Natural killer cell treated with Interleukin-12 subunit alpha and Interleukin-12 subunit beta and Interleukin-15 and Interleukin-18, amount 100 ng/mL, for 72 hours (primary cell): Measurements from ENCODE around the gene NFIC. TPM values are rescaled to one million over a fixed set of nuclear protein-coding genes. Genes with fewer than 3 reads are reported as not detected.

Source experiments
- ATAC-seq, 2 donors: fragments of 150-1000 bp; cut with Tn5 transposase in 1 of 2; sonication (Bioruptor Pico), chemical (Tn5 transposase) in 1 of 2; 2 replicates each; pipeline ENCODE4 v1.10.0; 2021
- DNase-seq: peaks from one replicate; pipeline ENCODE4 v3.0.0; 2022; ENCODE audit warnings: low spot score
- H3K27ac Mint-ChIP-seq, 2 donors: 1 replicate in 1 of 2; 2 replicates in 1 of 2; pipeline ENCODE4 v1.8.0; 2022; ENCODE audit warnings: mixed read lengths in 2 of 2, mild to moderate bottlenecking in 1 of 2, moderate library complexity in 1 of 2
- H3K27me3 Mint-ChIP-seq, 2 donors: 1 replicate in 1 of 2; 2 replicates in 1 of 2; pipeline ENCODE4 v1.8.0; 2022; ENCODE audit warnings: mixed read lengths in 2 of 2
- H3K36me3 Mint-ChIP-seq: one replicate; pipeline ENCODE4 v1.8.0; 2022; ENCODE audit warnings: mixed read lengths
- H3K4me1 Mint-ChIP-seq, 2 donors: 1 replicate in 1 of 2; 2 replicates in 1 of 2; pipeline ENCODE4 v1.8.0; 2022; ENCODE audit warnings: low read depth in 2 of 2, mixed read lengths in 2 of 2, mild to moderate bottlenecking in 1 of 2
- H3K4me3 Mint-ChIP-seq: one replicate; pipeline ENCODE4 v1.8.0; 2022; ENCODE audit warnings: mixed read lengths
- H3K9me3 Mint-ChIP-seq: 2 replicates; pipeline ENCODE4 v1.8.0; 2022; ENCODE audit warnings: mixed read lengths
- total RNA-seq, 2 donors: library from RNA; stranded (reverse); gene quantifications; one replicate each; pipeline ENCODE4 v1.2.3, GENCODE V29; 2022

Gene NFIC
- total RNA-seq, 2 donors from 2014 or later, result 21.4 to 41.7 TPM

DNA sequence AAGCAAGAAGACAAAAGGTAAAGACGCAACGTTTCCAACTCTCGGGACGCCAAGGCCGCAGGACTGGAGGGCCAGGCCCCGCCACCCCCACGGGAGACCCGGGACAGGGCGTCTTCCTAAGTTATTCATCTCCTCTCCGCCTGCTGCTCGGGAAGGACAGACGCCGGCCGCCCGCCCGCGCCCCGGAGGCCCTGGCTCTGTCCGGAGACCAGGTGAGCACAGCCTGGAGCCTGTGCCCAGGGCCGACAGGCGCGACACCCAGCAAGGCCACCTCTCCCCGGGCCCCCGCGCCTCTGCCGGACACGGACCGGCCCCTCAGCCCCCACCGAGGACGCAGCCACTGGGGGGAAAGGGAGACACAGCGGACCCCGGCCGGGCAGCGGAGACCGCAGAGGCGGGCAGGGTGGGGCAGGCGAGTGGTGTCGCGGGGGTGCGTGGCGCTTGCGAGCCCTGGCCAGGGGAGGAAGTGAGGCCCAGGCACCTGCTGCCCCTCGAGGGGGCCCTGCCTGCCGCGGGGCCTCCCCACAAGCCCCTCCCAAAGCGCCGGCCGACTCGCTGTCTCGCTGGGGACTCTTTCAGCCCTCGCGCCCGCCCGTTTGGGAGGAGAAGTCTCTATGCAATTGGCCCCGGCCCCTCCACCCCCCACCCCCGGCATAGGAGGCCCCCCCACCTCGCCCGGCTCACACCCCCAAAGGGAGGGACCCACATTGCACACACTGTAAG, 96.8 kb downstream of the NFIC start:
- peaks cover 4% of the 10 kb centered on the region for H3K36me3 Mint-ChIP-seq
- H3K9me3 Mint-ChIP-seq, result no peaks in the 10 kb centered on the region
- peaks cover 0 to 5% of the 10 kb centered on the region in 2 donors for H3K4me1 Mint-ChIP-seq
- no peak overlapping the region for H3K27ac Mint-ChIP-seq
- ATAC-seq (no peak), DNase-seq (no peak)
- H3K4me3 Mint-ChIP-seq, result no peak overlapping the region
- no peaks in the 10 kb centered on the region for H3K27me3 Mint-ChIP-seq

- H3K4me3 Mint-ChIP-seq, result no peak overlapping the region
- H3K27me3 Mint-ChIP-seq, result no peaks in the 10 kb centered on the region
- H3K9me3 Mint-ChIP-seq, result no peaks in the 10 kb centered on the region
- H3K36me3 Mint-ChIP-seq, result peaks cover 4% of the 10 kb centered on the region
- peaks cover 0 to 3% of the 10 kb centered on the region in 2 donors for H3K4me1 Mint-ChIP-seq
- no peak for ATAC-seq
- DNase-seq, result no peak
- no peak overlapping the region for H3K27ac Mint-ChIP-seq
These were observed 97.6 kb downstream of the NFIC start for GRCh38 chr19:3463714-3464586.

DNA sequence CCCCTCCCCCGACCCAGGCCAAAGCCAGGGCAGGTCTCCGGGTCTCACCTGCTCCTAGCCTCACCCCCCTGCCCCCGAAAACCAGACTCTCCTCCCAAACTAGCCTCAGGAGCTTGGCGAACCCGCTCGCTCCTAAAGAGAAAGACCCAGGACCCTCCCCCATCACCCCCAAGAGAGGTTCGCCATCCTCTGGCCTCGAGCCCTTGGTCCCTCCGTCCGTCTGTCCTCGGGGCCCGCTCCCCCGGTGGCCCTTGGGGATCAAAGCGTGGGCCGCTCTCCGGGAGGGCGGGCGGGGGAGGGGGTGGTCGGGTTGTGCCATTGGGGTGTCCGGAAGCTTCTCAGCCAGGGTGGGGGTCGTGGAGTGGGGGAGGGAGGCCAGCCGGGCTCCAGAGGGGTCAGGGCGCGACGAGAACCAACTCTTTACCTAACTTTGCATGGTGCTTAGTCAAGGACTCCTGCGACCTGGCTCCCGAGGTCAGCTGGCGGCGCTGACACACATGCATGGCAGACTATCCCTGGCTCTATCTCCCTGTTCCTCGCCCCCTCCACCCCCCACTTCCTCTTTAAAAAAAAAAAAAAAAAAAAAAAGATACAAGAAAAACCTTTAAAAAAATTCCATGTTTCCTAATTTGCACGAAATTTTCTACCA, 98.3 kb downstream of the NFIC start:
- Mint-ChIP-seq H3K27ac (no peak overlapping the region), H3K27me3 (no peaks in the 10 kb centered on the region), H3K9me3 (no peaks in the 10 kb centered on the region), H3K4me3 (no peak overlapping the region), H3K36me3 (peaks cover 4% of the 10 kb centered on the region), H3K4me1 (no peaks in the 10 kb centered on the region)
- no peak for DNase-seq
- no peak for ATAC-seq

GRCh38 chr19:3465552-3465951, 99.2 kb downstream of the NFIC start:
- H3K36me3 Mint-ChIP-seq, result peaks cover 4% of the 10 kb centered on the region
- no peaks in the 10 kb centered on the region for H3K9me3 Mint-ChIP-seq
- no peak overlapping the region for H3K4me3 Mint-ChIP-seq
- no peaks in the 10 kb centered on the region for H3K4me1 Mint-ChIP-seq
- H3K27me3 Mint-ChIP-seq, result no peaks in the 10 kb centered on the region
- no peak overlapping the region for H3K27ac Mint-ChIP-seq
- no peak for DNase-seq
- ATAC-seq, result no peak

GRCh38 chr19:3466635-3467034, 100.3 kb downstream of the NFIC start:
- no peak for ATAC-seq
- DNase-seq, result no peak
- Mint-ChIP-seq H3K27ac (no peak overlapping the region), H3K4me1 (no peaks in the 10 kb centered on the region), H3K27me3 (no peaks in the 10 kb centered on the region), H3K36me3 (peaks cover 4% of the 10 kb centered on the region), H3K4me3 (no peak overlapping the region), H3K9me3 (no peaks in the 10 kb centered on the region)

- Mint-ChIP-seq H3K9me3 (no peaks in the 10 kb centered on the region), H3K27me3 (no peaks in the 10 kb centered on the region), H3K27ac (no peak overlapping the region), H3K4me1 (no peaks in the 10 kb centered on the region), H3K36me3 (peaks cover 2% of the 10 kb centered on the region), H3K4me3 (no peak overlapping the region)
- no peak for ATAC-seq
- DNase-seq, result no peak
These were observed 101.2 kb downstream of the NFIC start for GRCh38 chr19:3467437-3468198.

GRCh38 chr19:3468211-3468610, 101.8 kb downstream of the NFIC start:
- Mint-ChIP-seq H3K27ac (no peak overlapping the region), H3K4me1 (no peaks in the 10 kb centered on the region), H3K36me3 (no peaks in the 10 kb centered on the region), H3K27me3 (no peaks in the 10 kb centered on the region), H3K4me3 (no peak overlapping the region), H3K9me3 (no peaks in the 10 kb centered on the region)
- DNase-seq (no peak), ATAC-seq (no peak)

- Mint-ChIP-seq H3K4me3 (no peak overlapping the region), H3K9me3 (no peaks in the 10 kb centered on the region), H3K36me3 (no peaks in the 10 kb centered on the region), H3K27me3 (no peaks in the 10 kb centered on the region), H3K4me1 (no peaks in the 10 kb centered on the region), H3K27ac (no peak overlapping the region)
- DNase-seq, result no peak
- no peak for ATAC-seq
These were observed 103.5 kb downstream of the NFIC start for GRCh38 chr19:3469638-3470499.

DNA sequence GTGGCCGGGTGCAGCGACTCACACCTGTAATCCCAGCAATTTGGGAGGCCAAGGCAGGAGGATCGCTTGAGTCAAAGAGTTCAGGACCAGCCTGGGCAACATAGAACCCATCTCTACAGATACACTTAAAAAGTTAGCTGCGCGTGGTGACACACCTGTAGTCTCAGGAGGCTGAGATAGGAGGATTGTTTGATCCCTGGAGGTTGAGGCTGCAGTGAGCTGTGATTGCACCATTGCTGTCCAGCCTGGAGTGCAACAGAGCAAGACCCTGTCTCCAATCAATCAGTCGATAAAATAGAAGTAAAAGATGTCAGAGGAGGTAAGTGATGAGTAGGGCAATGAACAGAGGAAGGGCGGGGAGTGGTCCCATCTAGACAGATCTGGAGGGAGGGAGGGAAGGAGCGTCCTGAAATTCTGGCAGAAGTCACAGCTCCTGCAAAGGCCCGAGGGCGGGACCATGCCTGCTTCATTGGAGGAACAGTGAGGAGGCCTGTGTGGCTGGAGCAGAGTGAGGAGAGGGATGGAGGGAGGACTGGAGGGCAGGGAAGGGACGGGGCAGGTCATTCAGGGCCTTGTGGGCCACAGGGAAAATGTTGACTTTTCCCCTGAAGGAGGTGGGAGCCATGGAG, 104.2 kb downstream of the NFIC start:
- ATAC-seq (no peak), DNase-seq (no peak)
- Mint-ChIP-seq H3K27ac (no peak overlapping the region), H3K27me3 (no peaks in the 10 kb centered on the region), H3K9me3 (no peaks in the 10 kb centered on the region), H3K4me3 (no peak overlapping the region), H3K4me1 (no peaks in the 10 kb centered on the region), H3K36me3 (no peaks in the 10 kb centered on the region)

DNA sequence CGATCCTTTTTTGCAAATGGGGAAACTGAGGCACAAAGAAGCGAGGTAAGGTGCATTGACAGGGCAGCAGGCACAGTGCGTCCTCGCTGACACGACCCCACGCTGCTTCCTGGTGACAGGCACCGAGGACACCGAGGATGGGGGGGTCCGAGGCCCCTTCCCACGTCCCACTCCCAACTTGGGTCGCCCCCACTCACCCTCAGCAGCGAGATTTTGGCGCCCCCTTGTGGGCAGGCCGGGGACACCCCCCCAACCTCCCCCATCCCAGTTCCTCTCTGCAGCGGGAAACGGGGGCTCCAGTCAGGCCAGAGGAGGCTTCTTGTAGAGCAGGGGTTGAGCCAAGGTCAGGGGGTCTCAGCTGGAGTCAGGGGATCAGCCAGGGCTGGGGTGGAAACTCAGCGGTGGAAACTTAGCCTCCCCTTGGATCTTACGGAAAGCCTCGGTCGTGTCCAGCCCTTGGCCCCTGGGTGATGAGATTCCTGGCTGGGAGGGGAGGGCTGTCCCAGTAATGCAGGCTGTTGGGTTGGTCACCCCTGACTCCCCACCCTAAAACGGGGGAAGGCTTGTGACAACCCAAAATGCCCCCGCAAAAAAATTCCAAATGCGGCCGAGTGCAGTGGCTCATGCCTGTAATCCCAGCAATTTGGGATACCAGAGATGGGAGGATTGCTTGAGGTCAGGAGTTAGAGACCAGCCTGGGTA, 105.7 kb downstream of the NFIC start:
- H3K27ac Mint-ChIP-seq, result no peak overlapping the region
- no peaks in the 10 kb centered on the region for H3K36me3 Mint-ChIP-seq
- H3K4me1 Mint-ChIP-seq, result no peaks in the 10 kb centered on the region
- H3K4me3 Mint-ChIP-seq, result no peak overlapping the region
- H3K9me3 Mint-ChIP-seq, result no peaks in the 10 kb centered on the region
- ATAC-seq (peak in 1 of 2 donors; percentile 34), DNase-seq (no peak)
- no peaks in the 10 kb centered on the region for H3K27me3 Mint-ChIP-seq

- H3K4me1 Mint-ChIP-seq, result peaks cover 11 to 12% of the 10 kb centered on the region in 2 donors
- no peaks in the 10 kb centered on the region for H3K36me3 Mint-ChIP-seq
- no peaks in the 10 kb centered on the region for H3K9me3 Mint-ChIP-seq
- H3K27ac Mint-ChIP-seq, result no peak overlapping the region
- ATAC-seq (no peak), DNase-seq (no peak)
- no peaks in the 10 kb centered on the region for H3K27me3 Mint-ChIP-seq
- no peak overlapping the region for H3K4me3 Mint-ChIP-seq
These were observed 107.6 kb downstream of the NFIC start for GRCh38 chr19:3474010-3474409.

DNA sequence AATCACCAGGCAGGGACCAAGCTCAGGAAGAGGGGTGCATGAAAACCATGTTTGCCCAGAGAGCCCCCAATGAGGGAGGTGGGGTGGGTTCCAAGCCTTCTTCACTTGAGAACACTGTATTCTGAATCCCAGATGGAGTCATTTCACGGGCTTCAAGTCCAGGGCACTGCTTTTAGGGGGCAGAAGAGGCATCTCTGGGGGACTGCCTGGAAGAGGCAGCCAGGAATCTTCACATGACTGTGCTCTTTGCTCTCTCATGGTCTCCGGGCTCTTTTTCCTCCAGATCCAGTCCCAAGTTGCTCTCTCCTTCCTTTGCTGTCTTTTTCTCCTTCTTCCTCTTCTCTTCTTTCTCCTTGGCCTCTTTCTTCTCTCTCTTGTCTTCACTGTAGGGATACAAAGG, 108.2 kb downstream of the NFIC start:
- Mint-ChIP-seq H3K4me1 (peaks cover 17% of the 10 kb centered on the region in 2 donors), H3K36me3 (no peaks in the 10 kb centered on the region), H3K27ac (no peak overlapping the region), H3K4me3 (no peak overlapping the region), H3K9me3 (no peaks in the 10 kb centered on the region), H3K27me3 (no peaks in the 10 kb centered on the region)
- ATAC-seq (no peak), DNase-seq (no peak)
